NCI-H2196 (cell line): Measurements from ENCODE around the gene FAM98A.

Experiments used
- DNase-seq: peaks from one replicate; lab custom pipeline; 2025; ENCODE audit not compliant: unreplicated experiment; lab: John Stamatoyannopoulos, UW

The FAM98A gene

DNA sequence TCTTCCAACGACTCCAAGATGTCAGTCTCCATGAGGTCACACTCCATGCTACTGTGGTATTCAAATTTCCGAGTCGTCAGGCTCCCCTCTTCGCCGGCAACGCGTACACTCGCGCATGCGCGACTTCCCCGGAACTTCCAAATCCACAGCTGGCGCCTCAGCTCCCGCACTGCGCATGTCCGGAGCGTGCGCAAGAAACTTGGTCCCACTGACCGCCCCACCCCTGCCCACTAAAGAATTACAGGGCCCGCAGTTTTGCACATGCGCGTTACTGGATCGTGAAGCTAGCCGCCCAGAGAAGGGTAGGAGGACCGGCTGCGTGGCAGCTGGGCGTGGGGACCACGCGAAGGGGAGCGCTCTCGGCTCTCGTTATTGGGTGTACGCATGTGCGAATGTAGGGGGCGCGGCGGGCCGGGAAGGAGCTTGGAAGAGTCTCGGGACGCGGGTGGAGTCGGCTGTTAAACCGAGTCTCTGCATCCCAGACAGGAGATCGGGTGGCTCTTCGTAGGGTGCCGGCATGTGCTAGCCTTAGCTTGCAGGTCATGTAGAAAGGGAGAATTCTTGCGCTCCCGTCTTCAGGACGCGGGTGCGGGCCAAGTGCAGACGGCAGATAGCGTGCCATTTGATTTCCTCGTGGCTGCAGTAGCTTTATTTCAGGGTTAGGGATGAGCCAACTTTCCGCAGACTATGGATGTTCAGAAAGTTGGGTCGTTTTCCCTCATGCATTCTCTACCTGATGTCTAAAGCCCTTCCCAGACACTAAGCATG is at the start of gene FAM98A:
Gene FAM98A (minus strand): TSS at position 125 of the 768 bp plus-strand sequence. CDS start 78 bp downstream, at position 47.
- DNase-seq = peak; percentile 98

DNA sequence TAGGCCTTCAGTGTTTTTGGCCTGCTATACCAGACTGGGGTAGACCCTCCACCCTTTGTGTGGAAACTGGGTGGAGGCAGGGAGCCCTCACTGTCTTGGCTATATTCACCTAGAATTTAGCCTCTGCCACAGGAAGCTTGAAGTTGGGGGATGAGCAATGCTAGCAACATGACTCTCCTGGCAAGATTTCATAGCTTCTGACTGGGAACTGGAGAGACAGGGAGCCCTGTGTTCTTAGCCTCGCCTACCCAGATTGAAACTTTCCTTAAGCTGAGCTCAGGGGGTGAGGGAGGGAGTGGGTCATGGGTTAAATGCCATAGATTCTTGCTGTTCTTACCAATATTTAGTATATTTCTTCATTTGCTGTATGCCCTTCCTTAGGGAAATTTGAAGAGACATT is 46.8 kb upstream of the FAM98A start:
- DNase-seq = no peak

DNA sequence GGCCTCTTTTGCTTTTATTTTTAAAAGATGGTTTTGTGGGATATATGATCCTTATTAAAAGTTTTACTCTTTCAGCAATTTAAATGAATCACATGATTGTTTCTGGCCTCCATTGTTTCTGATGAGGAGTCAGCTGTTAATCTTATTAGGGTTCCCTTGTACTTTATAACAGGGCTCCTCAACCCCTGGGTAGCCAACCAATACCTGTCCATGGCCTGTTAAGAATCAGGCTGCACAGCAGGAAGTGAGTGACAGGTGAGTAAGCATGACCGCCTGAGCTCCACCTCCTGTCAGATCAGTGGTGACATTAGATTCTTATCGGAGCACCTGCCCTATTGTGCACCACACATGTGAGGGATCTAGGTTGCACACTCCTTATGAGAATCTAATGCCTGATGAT is 45.1 kb upstream of the FAM98A start:
- no peak for DNase-seq

DNA sequence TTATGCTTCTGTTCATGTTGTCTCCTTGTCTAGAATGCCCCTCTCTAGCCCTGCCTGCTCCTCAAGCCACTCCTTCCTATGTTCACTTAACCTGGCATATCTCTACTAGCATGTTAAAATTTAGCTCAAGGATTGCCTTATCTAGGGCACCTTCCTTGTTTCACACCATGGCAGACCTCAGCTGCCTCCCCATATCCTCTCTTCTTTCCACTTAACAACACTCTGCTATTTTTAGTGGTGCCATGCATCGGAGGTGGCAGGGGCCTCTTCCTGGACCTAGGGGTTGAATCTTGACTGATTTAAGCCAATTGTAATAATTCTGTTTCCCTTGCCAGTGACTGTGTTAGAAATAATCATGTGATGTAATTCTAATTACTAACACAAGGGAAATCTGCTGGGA is 36.9 kb upstream of the FAM98A start:
- DNase-seq = no peak

DNA sequence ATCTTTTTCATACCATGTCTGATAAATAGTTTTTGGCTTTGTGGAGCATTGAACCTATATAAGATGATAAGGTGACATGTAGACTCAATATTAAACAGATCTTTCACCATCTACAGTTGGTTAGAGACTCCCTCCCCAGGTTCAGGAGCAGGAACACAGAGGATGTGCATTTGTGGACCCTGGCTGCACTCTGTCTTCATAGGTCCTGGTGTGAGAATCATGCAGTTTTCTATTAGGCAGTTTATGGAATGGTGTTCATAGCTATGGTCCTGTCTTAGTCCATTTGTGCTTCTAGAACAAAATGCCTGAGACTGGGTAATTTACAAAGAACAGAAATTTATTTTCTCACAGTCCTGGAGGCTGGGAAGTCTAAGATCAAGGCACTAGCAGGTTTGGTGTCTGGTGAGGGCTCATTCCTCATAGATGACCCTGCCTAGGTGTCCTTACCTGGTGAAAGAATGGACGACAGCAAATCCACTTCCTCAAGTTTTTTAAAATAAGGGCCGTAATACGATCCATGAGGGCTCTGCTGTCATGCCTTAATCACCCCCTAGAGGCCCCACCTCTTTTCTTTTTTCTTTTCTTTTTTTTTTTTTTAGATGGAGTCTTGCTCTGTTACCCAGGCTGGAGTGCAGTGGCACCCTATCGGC is 35.3 kb upstream of the FAM98A start:
- no peak for DNase-seq

DNA sequence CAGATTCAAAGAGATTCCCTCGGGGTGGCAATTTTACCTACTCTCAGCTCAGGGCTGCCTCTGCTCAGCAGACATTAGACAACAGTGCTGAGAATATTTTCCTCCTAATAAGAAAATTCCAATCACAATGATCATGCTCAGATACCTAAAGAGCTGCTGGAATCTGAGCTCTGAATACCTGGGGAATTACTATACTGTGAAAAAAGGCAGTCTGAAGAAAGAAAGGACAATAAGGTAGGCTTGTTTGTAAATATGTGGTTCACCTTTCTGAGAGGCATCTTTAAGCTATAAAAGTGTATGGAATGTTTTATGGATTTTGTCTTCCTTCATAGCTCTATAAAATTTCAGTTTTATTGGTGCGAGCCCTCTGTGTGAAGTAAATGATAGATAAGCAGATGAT is 34.2 kb upstream of the FAM98A start:
- DNase-seq = no peak

DNA sequence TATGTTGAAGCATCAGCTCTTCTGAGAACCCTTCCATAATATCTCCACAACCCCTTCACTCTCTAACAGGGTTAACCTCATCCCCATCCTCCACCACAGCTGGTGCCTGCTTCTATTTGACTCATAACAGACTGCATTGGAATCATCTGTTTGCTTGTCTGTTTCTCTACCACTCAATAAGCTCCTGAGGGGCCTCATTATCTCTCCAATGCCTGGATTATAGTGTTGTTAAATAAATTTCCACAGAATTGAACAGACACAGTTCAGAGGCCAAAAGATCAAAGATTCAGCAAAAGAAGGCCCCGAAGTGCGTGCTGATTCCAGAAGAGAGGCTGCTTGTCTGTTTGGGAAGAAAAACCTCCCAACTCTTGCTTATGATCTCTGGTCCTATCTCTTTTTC is 33.7 kb upstream of the FAM98A start:
- DNase-seq = no peak

DNA sequence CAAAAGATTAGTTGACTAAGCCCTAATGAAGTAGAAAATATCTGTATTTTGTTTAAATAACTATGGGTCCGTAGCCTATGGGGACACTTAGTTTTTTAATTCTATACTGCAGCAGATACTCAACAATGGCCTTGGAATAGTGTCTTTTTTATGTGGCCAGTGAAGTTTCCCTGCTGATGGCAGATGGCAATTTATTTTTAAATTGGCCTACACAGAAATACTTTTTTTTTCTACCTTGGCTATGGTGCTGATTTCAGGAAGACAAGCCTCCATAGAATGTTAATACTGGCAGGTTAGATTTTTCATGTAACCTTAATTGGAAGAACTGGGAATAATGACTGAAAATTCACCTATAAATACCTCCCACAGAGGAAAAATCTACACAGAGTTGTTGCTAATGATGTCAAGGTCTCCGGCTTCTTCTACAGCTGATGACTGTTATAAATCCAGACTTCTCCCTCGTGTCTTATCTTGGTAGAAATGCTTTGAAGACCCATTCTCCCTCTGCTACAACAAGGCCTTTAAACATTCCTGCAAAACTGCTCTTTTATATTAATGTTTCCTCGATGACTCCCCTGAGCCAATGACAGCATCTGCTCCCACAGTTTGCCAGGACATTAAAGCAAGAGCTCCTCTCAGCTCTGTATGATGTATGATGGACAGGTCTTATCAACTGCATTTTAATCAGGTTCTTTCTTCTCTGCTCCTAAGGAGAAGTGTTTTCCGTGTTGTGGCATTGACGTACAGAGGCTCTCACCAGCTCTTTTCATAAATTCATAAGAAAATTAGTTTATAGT is 29.1 kb upstream of the FAM98A start:
- no peak for DNase-seq

DNA sequence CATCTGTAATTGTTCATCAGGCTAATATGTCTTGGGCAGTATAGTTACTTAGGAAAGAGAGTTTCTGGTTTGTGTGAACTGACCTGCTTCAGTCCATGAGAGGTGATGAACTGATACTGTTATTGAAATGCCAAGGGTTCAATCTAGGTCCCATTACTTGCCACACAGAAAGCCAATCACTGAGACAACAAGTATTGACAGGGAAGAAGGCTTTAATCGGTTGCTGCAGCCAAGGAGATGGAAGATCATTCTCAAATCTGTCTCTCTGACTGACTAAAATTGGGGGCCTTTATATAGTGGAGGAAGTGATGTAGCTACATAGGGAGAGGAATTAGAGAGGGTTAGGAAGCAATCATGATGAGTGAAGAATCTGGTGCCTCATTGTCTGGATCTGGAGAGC is 19.9 kb upstream of the FAM98A start:
- DNase-seq = no peak

DNA sequence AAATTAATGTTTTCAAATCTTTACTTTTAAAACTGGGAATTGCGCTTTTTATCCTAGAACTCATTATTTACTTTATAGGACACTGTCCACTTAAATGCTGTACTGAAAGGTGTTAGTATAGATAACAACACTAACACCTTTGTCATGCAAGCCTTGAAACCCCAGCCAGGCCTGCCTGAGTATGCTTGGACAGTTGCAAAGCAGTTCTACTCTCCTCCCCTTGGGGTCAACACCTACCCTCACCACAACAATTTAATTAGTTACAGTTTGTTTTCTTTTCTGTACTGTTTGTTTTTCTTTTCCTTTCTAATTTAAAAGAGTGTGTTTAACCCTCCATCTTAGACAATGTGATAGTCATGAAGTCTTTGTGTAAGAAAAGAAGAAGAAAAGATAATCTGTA is 18.9 kb upstream of the FAM98A start:
- DNase-seq = no peak

DNA sequence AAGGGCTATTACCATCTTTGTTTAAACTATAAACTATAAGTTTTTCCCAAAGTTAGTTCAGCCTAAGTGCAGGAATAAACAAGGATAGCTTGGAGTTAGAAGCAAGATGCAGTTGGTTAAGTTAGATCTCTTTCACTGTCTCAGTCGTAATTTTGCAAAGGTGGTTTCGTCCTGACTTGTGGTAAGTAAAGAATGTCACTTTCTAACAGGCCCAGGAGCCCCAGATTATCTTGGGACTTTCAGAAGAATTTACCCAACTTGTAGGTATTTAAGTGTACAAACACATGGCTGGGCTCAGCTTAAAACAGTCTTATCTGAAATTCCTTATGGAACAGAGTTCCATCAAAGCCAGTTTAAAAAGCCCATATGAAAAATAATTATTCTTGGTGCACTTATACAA is 18.3 kb upstream of the FAM98A start:
- no peak for DNase-seq

DNA sequence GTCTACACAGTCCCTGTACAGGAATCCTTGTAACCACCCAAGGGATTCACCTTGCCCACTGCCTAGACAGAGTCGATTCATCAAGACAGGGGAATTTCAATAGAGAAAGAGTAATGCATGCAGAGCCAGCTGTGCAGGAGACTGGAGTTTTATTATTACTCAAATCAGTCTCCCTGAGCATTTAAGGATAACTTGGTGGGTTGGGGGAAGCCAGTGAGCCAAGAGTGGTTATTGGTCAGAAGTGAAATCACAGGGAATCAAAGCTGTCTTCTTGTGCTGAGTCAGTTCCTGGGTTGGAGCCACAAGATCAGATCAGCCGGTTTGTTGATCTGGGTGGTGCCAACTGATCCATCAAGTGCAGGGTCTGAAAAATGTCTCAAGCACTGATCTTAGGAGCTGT is 17.8 kb upstream of the FAM98A start:
- no peak for DNase-seq

DNA sequence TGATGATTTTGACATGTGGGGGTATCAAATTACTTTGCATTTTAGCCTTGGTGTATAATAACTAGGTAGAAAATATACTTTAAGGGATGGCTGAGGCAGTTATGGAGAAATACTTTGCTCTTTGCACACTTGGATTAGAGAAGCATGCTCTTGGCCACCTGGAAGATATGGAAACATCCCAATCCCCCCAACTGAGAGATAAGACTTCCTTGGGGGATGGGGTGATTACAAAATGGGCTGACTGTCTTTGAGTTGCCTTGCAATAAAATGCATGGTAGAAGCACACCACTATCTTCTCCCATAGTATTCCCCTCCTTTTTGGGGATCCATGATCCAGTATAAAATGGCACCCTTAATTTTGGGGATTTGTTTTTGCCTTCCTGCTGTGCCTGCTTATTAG is 15.1 kb upstream of the FAM98A start:
- DNase-seq = no peak

DNA sequence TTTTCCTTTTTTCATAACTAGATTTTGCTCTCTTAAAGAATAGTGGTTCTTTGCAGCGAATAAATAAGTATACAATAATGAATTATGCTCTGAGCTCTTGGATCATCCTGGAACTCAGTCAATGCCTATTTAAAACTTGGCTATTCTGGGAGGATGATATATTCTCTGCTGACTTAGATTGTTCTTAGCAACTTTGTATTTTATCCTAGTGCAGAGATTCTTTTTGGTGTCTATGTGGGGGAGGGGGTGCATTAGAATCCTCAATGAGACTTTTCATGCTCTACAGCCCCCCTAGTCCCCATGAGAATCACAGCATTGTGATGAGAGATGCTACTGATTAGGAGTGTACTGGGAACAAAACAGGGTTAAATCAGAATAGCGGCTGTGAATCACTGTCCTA is 8.8 kb upstream of the FAM98A start:
- no peak for DNase-seq

DNA sequence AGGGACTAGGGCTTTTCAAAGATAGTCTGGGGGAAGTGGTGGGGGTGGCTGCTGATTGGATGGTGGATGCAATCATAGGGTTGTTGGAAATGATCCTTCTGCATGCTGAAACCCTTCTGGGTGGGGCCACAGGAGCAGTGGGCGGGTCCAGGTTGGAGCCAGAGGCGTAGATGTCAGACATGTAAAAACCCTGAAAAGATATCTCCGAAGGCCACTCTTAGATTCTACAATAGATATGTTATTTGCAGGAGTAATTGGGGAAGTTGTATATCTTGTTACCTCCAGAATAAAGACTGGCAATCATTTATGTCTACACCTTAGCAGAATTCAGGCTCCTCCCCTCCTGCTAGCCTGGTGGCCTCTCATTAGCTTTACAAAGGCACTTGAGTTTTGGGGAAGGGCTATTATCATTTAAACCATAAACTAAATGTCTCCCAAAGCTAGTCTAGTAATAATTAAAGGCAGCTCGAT is 8.2 kb upstream of the FAM98A start:
- DNase-seq = no peak

DNA sequence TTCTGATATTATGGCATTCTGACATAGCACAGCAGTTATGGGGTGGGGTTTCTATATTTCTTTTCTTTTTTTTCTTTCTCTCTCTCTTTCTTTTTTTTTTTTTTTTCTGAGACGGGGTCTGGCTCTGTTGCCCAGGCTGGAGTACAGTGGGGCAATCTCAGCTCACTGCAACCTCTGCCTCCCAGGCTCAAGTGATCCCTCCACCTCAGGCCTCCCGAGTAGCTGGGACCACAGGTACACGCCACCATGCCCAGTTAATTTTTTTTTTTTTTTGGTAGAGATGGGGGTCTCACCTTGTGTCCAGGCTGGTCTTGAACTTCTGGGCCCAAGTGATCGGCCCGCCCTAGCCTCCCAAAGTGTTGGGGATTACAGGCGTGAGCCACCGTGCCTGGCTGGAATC is 7.5 kb upstream of the FAM98A start:
- DNase-seq = no peak

DNA sequence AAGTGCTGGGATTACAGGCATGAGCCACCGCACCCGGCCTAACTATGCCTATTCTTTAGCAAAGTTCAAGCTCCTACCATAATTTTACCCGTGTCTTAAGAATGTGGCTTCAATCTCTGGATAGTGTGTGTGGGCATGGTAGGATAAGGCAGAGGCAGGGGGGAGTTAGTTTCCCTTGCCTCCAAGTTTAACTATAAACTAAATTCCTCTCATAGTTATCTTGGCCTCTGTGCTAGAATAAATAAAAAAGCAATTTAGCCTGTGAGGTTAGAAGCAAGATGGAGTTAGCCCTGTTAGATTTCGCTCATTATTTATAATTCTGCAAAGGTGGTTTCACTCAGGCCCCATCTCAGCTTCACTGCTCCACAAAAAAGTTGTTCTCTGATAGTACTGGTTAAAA is 7.0 kb upstream of the FAM98A start:
- DNase-seq = no peak

DNA sequence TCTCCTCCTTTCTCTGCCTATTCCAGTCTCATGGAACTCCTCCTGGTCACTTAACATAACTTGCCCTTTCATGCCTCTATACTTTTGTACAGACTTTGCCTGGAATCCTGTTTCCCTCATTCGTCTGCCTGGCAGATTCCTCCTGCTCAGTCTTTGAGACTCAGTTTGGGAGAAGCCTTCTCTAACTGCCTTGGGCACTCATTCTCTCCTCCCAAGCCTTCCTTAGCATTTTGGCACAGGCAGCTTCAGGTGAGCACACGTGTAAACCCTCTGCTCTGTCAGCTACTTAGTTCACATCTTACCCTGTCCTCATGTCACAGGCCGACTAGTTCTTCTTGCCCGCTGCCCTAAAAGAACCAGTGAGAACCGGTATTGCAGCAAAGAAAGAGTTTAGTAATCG is 6.0 kb upstream of the FAM98A start:
- DNase-seq = no peak

DNA sequence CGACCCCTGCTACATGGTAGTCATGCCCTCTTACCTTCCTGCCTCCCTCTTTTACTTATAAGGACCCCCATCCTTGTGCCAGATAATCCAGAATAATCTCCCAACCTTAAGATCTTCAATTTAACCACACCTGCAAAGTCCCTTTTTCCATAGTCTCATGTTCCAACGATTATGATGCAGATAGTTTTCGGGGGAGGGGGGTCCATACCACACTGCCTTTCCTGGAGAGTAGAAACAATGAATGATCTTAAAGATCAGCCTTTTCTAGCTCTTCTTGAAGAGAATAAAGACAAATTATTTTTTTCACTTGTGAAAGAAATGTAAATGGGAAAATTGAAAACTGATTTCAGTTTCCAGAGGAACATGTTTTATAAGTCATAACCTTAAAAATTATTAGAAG is 4.3 kb upstream of the FAM98A start:
- no peak for DNase-seq

DNA sequence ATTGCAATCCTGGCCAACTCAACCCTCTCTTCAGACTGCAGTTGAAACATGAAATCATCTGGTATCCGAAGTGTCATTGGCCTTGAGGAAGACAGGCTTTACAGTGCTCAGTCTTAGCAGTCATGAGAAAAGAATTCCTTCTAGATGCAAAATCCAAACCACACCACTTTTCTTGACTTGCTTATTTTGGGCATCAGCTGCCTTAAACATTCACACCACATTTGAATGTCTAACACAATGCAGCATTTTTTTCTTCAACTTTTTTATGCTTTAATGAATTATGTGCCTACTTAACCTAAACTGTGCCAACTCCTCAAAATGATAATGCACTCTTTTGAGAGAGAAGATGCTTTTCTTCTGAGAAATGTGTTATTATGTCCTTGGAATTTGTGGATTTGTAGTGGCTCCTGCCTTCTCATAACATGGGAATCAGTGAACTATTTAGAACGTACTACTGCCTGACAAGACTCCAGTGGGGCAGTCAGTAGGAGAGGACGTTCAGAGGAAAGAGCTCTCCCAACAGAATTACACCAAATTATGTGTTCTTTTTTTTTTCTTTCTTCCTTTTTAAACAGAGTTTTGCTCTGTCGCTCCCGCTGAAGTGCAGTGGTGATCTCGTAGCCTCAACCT is 3.2 kb upstream of the FAM98A start:
- DNase-seq = no peak

DNA sequence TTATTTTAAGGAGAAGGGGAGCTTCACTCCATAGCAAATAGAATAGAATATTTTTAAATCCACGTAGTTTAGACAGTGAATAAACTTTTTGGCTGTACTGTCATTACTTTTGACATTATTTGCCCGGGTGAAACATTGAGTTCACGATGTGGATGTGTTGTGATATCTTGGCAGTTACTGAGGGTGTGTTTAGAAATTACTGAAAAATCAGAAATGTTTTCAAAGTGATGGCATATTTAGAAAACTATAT is 769 bp upstream of the FAM98A start:
- no peak for DNase-seq
